ENCODE measurements around the gene NES.

DNA sequence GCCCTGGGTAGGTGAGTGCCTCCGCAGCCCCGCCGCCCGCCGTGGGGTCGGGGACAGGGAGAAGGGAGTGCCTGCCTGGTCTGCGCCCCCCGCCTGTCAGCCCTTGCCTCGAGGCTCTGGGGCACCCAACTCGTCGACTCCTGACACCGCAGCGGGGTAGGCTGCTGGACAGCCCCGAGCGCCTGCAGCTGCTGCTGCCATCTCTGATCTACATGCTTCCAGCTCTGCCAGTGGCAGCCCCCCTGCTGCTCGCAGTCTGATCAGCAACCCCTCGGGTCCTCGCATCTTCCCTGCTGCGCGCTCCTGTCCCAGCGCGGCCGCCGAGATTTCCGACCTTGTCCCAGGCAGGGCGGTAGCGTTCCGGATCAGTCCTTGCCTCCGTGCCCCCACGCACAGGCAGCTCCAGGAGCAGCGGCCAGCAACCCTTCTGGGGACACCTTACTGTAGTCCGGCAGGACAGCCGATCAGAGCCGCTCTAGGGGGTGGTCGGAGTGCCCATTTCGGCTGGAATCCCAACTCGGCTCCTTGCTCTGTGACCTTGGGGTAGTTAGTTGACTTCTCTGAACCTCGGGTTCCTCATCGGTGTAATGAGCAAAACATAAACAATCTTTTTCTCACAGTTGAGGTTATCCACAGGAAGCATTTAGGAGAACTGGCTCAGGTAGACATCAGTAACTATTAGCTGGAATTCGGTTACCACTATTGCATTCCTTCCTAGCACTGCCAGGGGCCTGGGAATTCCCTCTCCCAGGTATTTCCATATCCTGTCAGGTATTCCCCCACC, 34.8 kb downstream of the NES start:
- TF ChIP-seq, protein P1, sequence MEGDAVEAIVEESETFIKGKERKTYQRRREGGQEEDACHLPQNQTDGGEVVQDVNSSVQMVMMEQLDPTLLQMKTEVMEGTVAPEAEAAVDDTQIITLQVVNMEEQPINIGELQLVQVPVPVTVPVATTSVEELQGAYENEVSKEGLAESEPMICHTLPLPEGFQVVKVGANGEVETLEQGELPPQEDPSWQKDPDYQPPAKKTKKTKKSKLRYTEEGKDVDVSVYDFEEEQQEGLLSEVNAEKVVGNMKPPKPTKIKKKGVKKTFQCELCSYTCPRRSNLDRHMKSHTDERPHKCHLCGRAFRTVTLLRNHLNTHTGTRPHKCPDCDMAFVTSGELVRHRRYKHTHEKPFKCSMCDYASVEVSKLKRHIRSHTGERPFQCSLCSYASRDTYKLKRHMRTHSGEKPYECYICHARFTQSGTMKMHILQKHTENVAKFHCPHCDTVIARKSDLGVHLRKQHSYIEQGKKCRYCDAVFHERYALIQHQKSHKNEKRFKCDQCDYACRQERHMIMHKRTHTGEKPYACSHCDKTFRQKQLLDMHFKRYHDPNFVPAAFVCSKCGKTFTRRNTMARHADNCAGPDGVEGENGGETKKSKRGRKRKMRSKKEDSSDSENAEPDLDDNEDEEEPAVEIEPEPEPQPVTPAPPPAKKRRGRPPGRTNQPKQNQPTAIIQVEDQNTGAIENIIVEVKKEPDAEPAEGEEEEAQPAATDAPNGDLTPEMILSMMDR (IDR thresholded peaks at IDR 0.05): no peak
- TF ChIP-seq POLR2AphosphoS5 (IDR thresholded peaks at IDR 0.05) (no peak), POLR2A (IDR thresholded peaks at IDR 0.05) (no peak), EP300 (IDR thresholded peaks at IDR 0.05) (no peak)
